IMR-90 (cell line): Measurements from ENCODE around the gene RANBP9. TPM values are rescaled to one million over a fixed set of nuclear protein-coding genes. Genes with fewer than 3 reads are reported as not detected.

ENCODE experiments used
- ATAC-seq: fragments of 200-7000 bp; cut with Tn5 transposase; 2 replicates; pipeline ENCODE4 v1.9.1; 2020; ENCODE audit warnings: low read depth, mild to moderate bottlenecking, moderate library complexity
- BruUV-seq: library from RNA; stranded (reverse); fragments of 400-500 nt; replicated peaks from 2 replicates; lab custom pipeline; 2021; lab: Mats Ljungman, UMichigan
- CTCF ChIA-PET: fragments of 300-600 bp; formaldehyde crosslinking; extraction: SDS; loops from one replicate; lab custom pipeline; 2021; ENCODE audit warnings: antibody characterized with exemption; lab: Yijun Ruan, JAX
- POLR2A ChIA-PET: fragments of 300-600 bp; sonication (Branson Sonifier 250); formaldehyde crosslinking; loops from one replicate; lab custom pipeline; 2022; ENCODE audit warnings: antibody characterized with exemption; ENCODE audit not compliant: unreplicated experiment; lab: Charles Lee
- DNase-seq: peaks from one replicate; pipeline ENCODE4 v3.0.0; 2013
- H2AFZ ChIP-seq: replicated peaks from 2 replicates; pipeline ENCODE3; 2013; ENCODE audit warnings: low read length, mild to moderate bottlenecking; ENCODE audit not compliant: poor library complexity
- H2AK5ac ChIP-seq: 2 replicates; pipeline ENCODE4 v1.6.1; 2013; ENCODE audit warnings: low read depth, low read length, inconsistent platforms
- H2AK9ac ChIP-seq: replicated peaks from 2 replicates; pipeline ENCODE3; 2013; ENCODE audit warnings: mild to moderate bottlenecking, low read depth, low read length, moderate library complexity; ENCODE audit not compliant: poor library complexity
- H2BK120ac ChIP-seq: 2 replicates; pipeline ENCODE4 v1.6.1; 2013; ENCODE audit warnings: low read depth, low read length, inconsistent platforms
- H2BK15ac ChIP-seq: 3 replicates; pipeline ENCODE4 v1.6.1; 2013; ENCODE audit warnings: low read depth, low read length, inconsistent platforms
- H2BK20ac ChIP-seq: 2 replicates; pipeline ENCODE4 v1.6.1; 2013; ENCODE audit warnings: low read depth, mild to moderate bottlenecking, inconsistent platforms, low read length, moderate library complexity
- H2BK5ac ChIP-seq: 2 replicates; pipeline ENCODE4 v1.6.1; 2013; ENCODE audit warnings: mild to moderate bottlenecking, low read depth, low read length, inconsistent platforms; ENCODE audit not compliant: poor library complexity, severe bottlenecking
- H3K14ac ChIP-seq: replicated peaks from 2 replicates; pipeline ENCODE4 v1.6.1; 2013; ENCODE audit warnings: low read depth, low read length, inconsistent platforms
- H3K18ac ChIP-seq: 2 replicates; pipeline ENCODE4 v1.6.1; 2013; ENCODE audit warnings: low read depth, low read length, control low read depth
- H3K23ac ChIP-seq: 2 replicates; pipeline ENCODE4 v1.6.1; 2013; ENCODE audit warnings: low read depth, low read length, inconsistent platforms
- H3K27ac ChIP-seq: 2 replicates; pipeline ENCODE4 v1.5.1; 2013; ENCODE audit warnings: mild to moderate bottlenecking, control low read depth, low read length; ENCODE audit not compliant: insufficient read depth
- H3K27me3 ChIP-seq: 2 replicates; pipeline ENCODE4 v1.6.1; 2013; ENCODE audit warnings: low read length; ENCODE audit not compliant: control insufficient read depth, insufficient read depth
- H3K36me3 ChIP-seq: 2 replicates; pipeline ENCODE4 v1.6.1; 2013; ENCODE audit warnings: low read length, mixed read lengths; ENCODE audit not compliant: control insufficient read depth, insufficient read depth
- H3K4ac ChIP-seq: 2 replicates; pipeline ENCODE4 v1.6.1; 2013; ENCODE audit warnings: low read depth, low read length, inconsistent platforms
- H3K4me1 ChIP-seq: 2 replicates; pipeline ENCODE4 v1.6.1; 2013; ENCODE audit warnings: low read length, mixed read lengths; ENCODE audit not compliant: control insufficient read depth, insufficient read depth
- H3K4me2 ChIP-seq: 2 replicates; pipeline ENCODE4 v1.6.1; 2013; ENCODE audit warnings: low read depth, mild to moderate bottlenecking, control low read depth, low read length, moderate library complexity
- H3K4me3 ChIP-seq: 2 replicates; pipeline ENCODE4 v1.5.1; 2013; ENCODE audit warnings: low read depth, mild to moderate bottlenecking, control low read depth, low read length, moderate library complexity; ENCODE audit not compliant: insufficient read depth
- H3K56ac ChIP-seq: 2 replicates; pipeline ENCODE4 v1.6.1; 2013; ENCODE audit warnings: low read length, inconsistent platforms; ENCODE audit not compliant: insufficient read depth; ENCODE audit errors: extremely low read depth
- H3K79me1 ChIP-seq, 2 experiments: 2 replicates each; pipeline ENCODE4 v1.6.1; 2013; ENCODE audit warnings: low read length in 2 of 2, inconsistent platforms in 1 of 2, low read depth in 1 of 2
- H3K9ac ChIP-seq: 2 replicates; pipeline ENCODE4 v1.6.1; 2013; ENCODE audit warnings: low read depth, low read length, control low read depth
- H3K9me1 ChIP-seq: 2 replicates; pipeline ENCODE4 v1.6.1; 2013; ENCODE audit warnings: low read length, inconsistent platforms; ENCODE audit not compliant: insufficient read depth
- H3K9me3 ChIP-seq: 2 replicates; pipeline ENCODE4 v1.6.1; 2013; ENCODE audit warnings: low read length; ENCODE audit not compliant: control insufficient read depth, insufficient read depth
- H4K20me1 ChIP-seq: 2 replicates; pipeline ENCODE4 v1.6.1; 2013; ENCODE audit warnings: low read length, inconsistent platforms; ENCODE audit not compliant: insufficient read depth
- H4K5ac ChIP-seq: 2 replicates; pipeline ENCODE4 v1.6.1; 2013; ENCODE audit warnings: mild to moderate bottlenecking, low read depth, low read length, control low read depth
- H4K8ac ChIP-seq, 2 experiments: 2 replicates each; pipeline ENCODE4 v1.6.1; 2013; ENCODE audit warnings: low read depth in 2 of 2, low read length in 2 of 2, control low read depth in 1 of 2, inconsistent platforms in 1 of 2
- H4K91ac ChIP-seq: 2 replicates; pipeline ENCODE4 v1.6.1; 2013; ENCODE audit warnings: low read depth, low read length, inconsistent platforms; ENCODE audit not compliant: insufficient read depth
- CTCF ChIP-seq: conservative IDR thresholded peaks from 2 replicates; pipeline ENCODE4 v1.5.1; 2012; ENCODE audit warnings: mild to moderate bottlenecking, low read depth, low read length, improper control_type of control experiment
- FOS ChIP-seq: fragments of 150-350 bp; IDR thresholded peaks from 2 replicates; pipeline ENCODE4 v1.6.1; 2016; ENCODE audit warnings: low read depth, low read length
- MAFK ChIP-seq: IDR thresholded peaks from 2 replicates; pipeline ENCODE4 v1.6.1; 2012; ENCODE audit warnings: low read depth, low read length, improper control_type of control experiment
- MXI1 ChIP-seq: IDR thresholded peaks from 2 replicates; pipeline ENCODE4 v1.6.1; 2012; ENCODE audit warnings: low read depth, mild to moderate bottlenecking, low read length, moderate library complexity, borderline replicate concordance
- SMC3 ChIP-seq: fragments of 150-350 bp; IDR thresholded peaks from 2 replicates; pipeline ENCODE4 v1.6.1; 2016; ENCODE audit warnings: low read depth, mild to moderate bottlenecking, antibody characterized with exemption, low read length, moderate library complexity
- WGBS, 2 experiments: methylation state at CpG; one replicate each; pipeline versions ENCODE4 v1.1.5 to v1.1.7; 2013; ENCODE audit warnings: missing lambda C conversion rate in 2 of 2; ENCODE audit not compliant: insufficient read length in 1 of 2; ENCODE audit errors: extremely low coverage in 2 of 2; 5-methylcytosine and 5-hydroxymethylcytosine counted together
- dilution Hi-C: fragments of 300-500 bp; cut with HindIII; formaldehyde crosslinking; loops from one replicate; pipeline ENCODE4 v1.14.3; 2018; ENCODE audit warnings: low sequenced_read_pairs; ENCODE audit not compliant: unreplicated experiment
- in situ Hi-C: fragments of 300-500 bp; cut with MboI; formaldehyde crosslinking; loops from 3 replicates; pipeline ENCODE4 v1.14.3; 2019; ENCODE audit warnings: low sequenced_read_pairs, inconsistent platforms, mixed read lengths
- intact Hi-C: fragments of 100-400 bp; cut with micrococcal nuclease; formaldehyde crosslinking; loops from 2 replicates; pipeline ENCODE4 v1.10.0; 2022
- polyA plus RNA-seq, 3 experiments: library from polyadenylated mRNA; depleted of rRNA; stranded (reverse); fragments of >200 nt; gene quantifications; 2 replicates each; pipeline ENCODE4 v1.2.3, GENCODE V29; 2012; ENCODE audit warnings: low replicate concordance in 1 of 3
- total RNA-seq: library from RNA; depleted of rRNA; stranded (reverse); fragments of >200 nt; gene quantifications from 2 replicates; pipeline ENCODE4 v1.2.3, GENCODE V29; 2012

Gene RANBP9
- total and polyA plus RNA-seq, 2 of the 4 experiments (the other 2 are of a cell fraction): 17.7 to 27.8 TPM

DNA sequence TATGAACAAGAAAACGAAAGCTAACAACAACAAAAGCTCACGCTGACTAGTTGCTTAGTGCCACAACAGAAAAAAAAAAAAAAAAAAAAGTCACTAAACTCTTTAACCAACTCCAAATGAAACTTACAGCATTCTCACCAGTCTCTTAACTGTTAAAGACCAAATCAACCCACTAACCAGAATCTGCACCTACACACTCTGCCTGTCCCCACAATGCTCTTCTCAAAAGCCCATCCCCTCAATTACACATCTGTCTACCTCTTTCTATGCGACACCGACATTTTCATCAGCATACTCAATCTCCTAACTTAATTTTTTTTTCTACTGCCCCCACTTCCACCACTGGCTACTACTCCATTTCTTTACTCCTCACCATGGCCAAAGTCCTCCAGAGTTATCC is 62.2 kb downstream of the RANBP9 start:
- Histone ChIP-seq H4K8ac (no peak overlapping the region), H2BK5ac (no peak overlapping the region), H3K27me3 (no peaks in the 10 kb centered on the region), H4K91ac (no peak overlapping the region), H3K79me1 (peaks cover 6 to 18% of the 10 kb centered on the region in 2 experiments), H3K9me1 (peaks cover 3% of the 10 kb centered on the region; the same call in 1 of the 2 replicates), H3K14ac (no peak overlapping the region), H4K20me1 (no peaks in the 10 kb centered on the region), H3K36me3 (peaks cover 6% of the 10 kb centered on the region), H3K4me2 (no peak overlapping the region), H3K56ac (no peak overlapping the region), H3K9ac (no peak overlapping the region), H2AK9ac (no peak overlapping the region), H2BK20ac (no peak overlapping the region), H2BK15ac (no peak overlapping the region), H3K4me3 (no peak overlapping the region), H3K9me3 (no peaks in the 10 kb centered on the region), H2AK5ac (no peak overlapping the region), H3K27ac (no peak overlapping the region), H2BK120ac (no peak overlapping the region), H4K5ac (no peak overlapping the region), H3K4ac (no peak overlapping the region), H2AFZ (no peak overlapping the region), H3K18ac (no peak overlapping the region), H3K4me1 (no peaks in the 10 kb centered on the region), H3K23ac (no peak overlapping the region)
- CTCF ChIA-PET: interaction anchor here (0.6 kb wide), 1 partner anchor 34 kb away, joined by 3 read pairs; the partner anchor contains the start of gene NOL7
- POLR2A ChIA-PET: no interaction called here
- dilution Hi-C loops (no loop called here), intact Hi-C loops (no loop called here), in situ Hi-C loops (no loop called here)
- DNase-seq (no peak), ATAC-seq (no peak)
- 100% methylated on average over 3 of the region's 4 CpGs; no CpG with 5 or more reads in 1 of the 2 experiments for WGBS, 2 experiments
- BruUV-seq: no TSS peak
- TF ChIP-seq MXI1 (no peak), FOS (no peak), CTCF (no peak), MAFK (no peak), SMC3 (no peak)
